Measurements from ENCODE around the gene GNB5. TPM values are rescaled to one million over a fixed set of nuclear protein-coding genes. Genes with fewer than 3 reads are reported as not detected.

Gene GNB5
- total and polyA plus RNA-seq, 2 of the 13 experiments (the other 11 are each of a cell fraction or from before 2014, with no cell fraction given): 13.7 to 14.4 TPM

GRCh38 chr15:52134502-52135144 is 56.6 kb downstream of the GNB5 start (continued):
- TF ChIP-seq SRSF4 (IDR thresholded peaks at IDR 0.05; ENCODE audit: low read depth, low read length, poor library complexity, severe bottlenecking) (no peak), ZNF431 (CRISPR knock-in tag; IDR thresholded peaks at IDR 0.05; ENCODE audit: borderline replicate concordance, low read depth) (peak; percentile 78; the same call in 1 of the 2 replicates), ZNF124 (CRISPR knock-in tag; IDR thresholded peaks at IDR 0.05) (peak; percentile 70; the same call in 1 of the 2 replicates), SPEN (CRISPR knock-in tag; IDR thresholded peaks at IDR 0.05; ENCODE audit: low read depth) (peak; percentile 88; the same call in 1 of the 2 replicates), ZSCAN20 (CRISPR knock-in tag; IDR thresholded peaks at IDR 0.05; ENCODE audit: borderline replicate concordance) (no peak), ZSCAN12 (CRISPR knock-in tag; IDR thresholded peaks at IDR 0.05) (no peak), ZNF629 (CRISPR knock-in tag; conservative IDR thresholded peaks at IDR 0.05) (no peak), ZNF513 (CRISPR knock-in tag; conservative IDR thresholded peaks at IDR 0.05) (no peak), ZNF468 (CRISPR knock-in tag; IDR thresholded peaks at IDR 0.05) (no peak), KDM6A (CRISPR knock-in tag; IDR thresholded peaks at IDR 0.05; ENCODE audit: low read depth) (peak; percentile 94), RELA (CRISPR knock-in tag; IDR thresholded peaks at IDR 0.05) (no peak), FOXK2 (IDR thresholded peaks at IDR 0.05) (no peak), HOXA7 (CRISPR knock-in tag; IDR thresholded peaks at IDR 0.05) (no peak), HDAC2 (CRISPR knock-in tag; IDR thresholded peaks at IDR 0.05) (peak; percentile 96), POLR2AphosphoS5 (IDR thresholded peaks at IDR 0.05; ENCODE audit: low read depth, low read length) (0 out of 2 replicates have a peak, but pooled peaks have one; percentile 42), ATAD3A (CRISPR knock-in tag; IDR thresholded peaks at IDR 0.05) (no peak), KLF16 (CRISPR knock-in tag; IDR thresholded peaks at IDR 0.05) (peak in 1 of 2 experiments; percentile 77; a peak in 2 of 4 replicates), ZNF800 (CRISPR knock-in tag; IDR thresholded peaks at IDR 0.05) (no peak), SRSF1 (optimal IDR thresholded peaks at IDR 0.05; ENCODE audit: low read depth, low read length) (no peak), GTF3A (CRISPR knock-in tag; conservative IDR thresholded peaks at IDR 0.05) (no peak), KDM3A (CRISPR knock-in tag; IDR thresholded peaks at IDR 0.05; ENCODE audit: low read depth) (peak; percentile 44; the same call in 1 of the 2 replicates), FOXO1 (CRISPR knock-in tag; IDR thresholded peaks at IDR 0.05) (peak; percentile 45; the same call in 1 of the 2 replicates), YEATS2 (CRISPR knock-in tag; IDR thresholded peaks at IDR 0.05; ENCODE audit: borderline replicate concordance) (peak; percentile 63; the same call in 1 of the 2 replicates), KDM5B (CRISPR knock-in tag; IDR thresholded peaks at IDR 0.05; ENCODE audit: borderline replicate concordance) (peak; percentile 45; the same call in 1 of the 2 replicates), ZNF546 (CRISPR knock-in tag; conservative IDR thresholded peaks at IDR 0.05) (no peak), ZNF547 (CRISPR knock-in tag; IDR thresholded peaks at IDR 0.05) (no peak), E2F2 (CRISPR knock-in tag; IDR thresholded peaks at IDR 0.05; ENCODE audit: borderline replicate concordance) (no peak), TSC22D2 (CRISPR knock-in tag; IDR thresholded peaks at IDR 0.05; ENCODE audit: borderline replicate concordance) (no peak)

All from HepG2 (cell line).